Measurements from ENCODE around the gene FLT1.

The FLT1 gene

GRCh38 chr13:28356561-28357021 is 138.3 kb downstream of the FLT1 start:
- H3K27ac ChIP-seq: no peak overlapping the region
- no peak for TF ChIP-seq CTCF (IDR thresholded peaks at IDR 0.05)
- no peak for TF ChIP-seq ZFX (IDR thresholded peaks at IDR 0.05; ENCODE audit: borderline replicate concordance)

GRCh38 chr13:28355822-28356371 is 139.0 kb downstream of the FLT1 start:
- no peak for TF ChIP-seq ZFX (IDR thresholded peaks at IDR 0.05; ENCODE audit: borderline replicate concordance)
- TF ChIP-seq CTCF (IDR thresholded peaks at IDR 0.05): no peak
- no peak overlapping the region for H3K27ac ChIP-seq

GRCh38 chr13:28355046-28355821 is 139.7 kb downstream of the FLT1 start:
- no peak overlapping the region for H3K27ac ChIP-seq
- TF ChIP-seq ZFX (IDR thresholded peaks at IDR 0.05; ENCODE audit: borderline replicate concordance) (no peak), CTCF (IDR thresholded peaks at IDR 0.05) (no peak)

GRCh38 chr13:28353679-28354078 is 141.2 kb downstream of the FLT1 start:
- H3K27ac ChIP-seq: no peak overlapping the region
- TF ChIP-seq CTCF (IDR thresholded peaks at IDR 0.05) (no peak), ZFX (IDR thresholded peaks at IDR 0.05; ENCODE audit: borderline replicate concordance) (no peak)

- no peak overlapping the region for H3K27ac ChIP-seq
- TF ChIP-seq ZFX (IDR thresholded peaks at IDR 0.05; ENCODE audit: borderline replicate concordance) (no peak), CTCF (IDR thresholded peaks at IDR 0.05) (no peak)
Measured at GRCh38 chr13:28349907-28350654, 144.8 kb downstream of the FLT1 start.

GRCh38 chr13:28349371-28349770 is 145.6 kb downstream of the FLT1 start:
- no peak overlapping the region for H3K27ac ChIP-seq
- TF ChIP-seq CTCF (IDR thresholded peaks at IDR 0.05) (no peak), ZFX (IDR thresholded peaks at IDR 0.05; ENCODE audit: borderline replicate concordance) (no peak)

Measured in 22Rv1 (cell line).